ENCODE results near the gene FERMT1. TPM values are rescaled to one million over a fixed set of nuclear protein-coding genes. Genes with fewer than 3 reads are reported as not detected.
A peak's percentile ranks its signal among the peaks of the same experiment; 100 is the strongest.

FERMT1 gene
- total and polyA plus RNA-seq, 2 of the 13 experiments (the other 11 are each of a cell fraction or from before 2014, with no cell fraction given), result 15.8 to 29.5 TPM

GRCh38 chr20:6053776-6054688 lies 68.8 kb downstream of the FERMT1 start, which contains the start of gene LRRN4 (continued):
- TF ChIP-seq ZNF44 (CRISPR knock-in tag; IDR thresholded peaks at IDR 0.05) (0 out of 2 replicates have a peak, but pooled peaks have one; percentile 68), ZNF605 (CRISPR knock-in tag; IDR thresholded peaks at IDR 0.05) (no peak), ZEB1 (IDR thresholded peaks at IDR 0.05; ENCODE audit: insufficient replicate concordance, low read depth) (peak; percentile 18), ELF4 (CRISPR knock-in tag; IDR thresholded peaks at IDR 0.05; ENCODE audit: borderline replicate concordance) (no peak), MAF1 (CRISPR knock-in tag; IDR thresholded peaks at IDR 0.05; ENCODE audit: borderline replicate concordance) (no peak), ZNF225 (CRISPR knock-in tag; IDR thresholded peaks at IDR 0.05) (no peak), DR1 (CRISPR knock-in tag; IDR thresholded peaks at IDR 0.05) (no peak), ZNF430 (CRISPR knock-in tag; IDR thresholded peaks at IDR 0.05) (no peak), ZNF343 (CRISPR knock-in tag; IDR thresholded peaks at IDR 0.05) (no peak), TRIM22 (IDR thresholded peaks at IDR 0.05) (no peak), CEBPB (IDR thresholded peaks at IDR 0.05; ENCODE audit: borderline replicate concordance, low read depth, low read length) (no peak), SYNCRIP (IDR thresholded peaks at IDR 0.05; ENCODE audit: insufficient read depth, low read depth, low read length) (no peak), MIER2 (CRISPR knock-in tag; IDR thresholded peaks at IDR 0.05) (no peak; the same call in 1 of the 2 replicates), ZNF816 (CRISPR knock-in tag; IDR thresholded peaks at IDR 0.05; ENCODE audit: borderline replicate concordance) (no peak), ZNF562 (CRISPR knock-in tag; IDR thresholded peaks at IDR 0.05; ENCODE audit: borderline replicate concordance) (no peak), HHEX (CRISPR knock-in tag; IDR thresholded peaks at IDR 0.05) (no peak), FUBP1 (CRISPR knock-in tag; IDR thresholded peaks at IDR 0.05; ENCODE audit: borderline replicate concordance) (no peak), ZNF550 (CRISPR knock-in tag; IDR thresholded peaks at IDR 0.05; ENCODE audit: borderline replicate concordance) (no peak)
- TF ChIP-seq, protein P1, sequence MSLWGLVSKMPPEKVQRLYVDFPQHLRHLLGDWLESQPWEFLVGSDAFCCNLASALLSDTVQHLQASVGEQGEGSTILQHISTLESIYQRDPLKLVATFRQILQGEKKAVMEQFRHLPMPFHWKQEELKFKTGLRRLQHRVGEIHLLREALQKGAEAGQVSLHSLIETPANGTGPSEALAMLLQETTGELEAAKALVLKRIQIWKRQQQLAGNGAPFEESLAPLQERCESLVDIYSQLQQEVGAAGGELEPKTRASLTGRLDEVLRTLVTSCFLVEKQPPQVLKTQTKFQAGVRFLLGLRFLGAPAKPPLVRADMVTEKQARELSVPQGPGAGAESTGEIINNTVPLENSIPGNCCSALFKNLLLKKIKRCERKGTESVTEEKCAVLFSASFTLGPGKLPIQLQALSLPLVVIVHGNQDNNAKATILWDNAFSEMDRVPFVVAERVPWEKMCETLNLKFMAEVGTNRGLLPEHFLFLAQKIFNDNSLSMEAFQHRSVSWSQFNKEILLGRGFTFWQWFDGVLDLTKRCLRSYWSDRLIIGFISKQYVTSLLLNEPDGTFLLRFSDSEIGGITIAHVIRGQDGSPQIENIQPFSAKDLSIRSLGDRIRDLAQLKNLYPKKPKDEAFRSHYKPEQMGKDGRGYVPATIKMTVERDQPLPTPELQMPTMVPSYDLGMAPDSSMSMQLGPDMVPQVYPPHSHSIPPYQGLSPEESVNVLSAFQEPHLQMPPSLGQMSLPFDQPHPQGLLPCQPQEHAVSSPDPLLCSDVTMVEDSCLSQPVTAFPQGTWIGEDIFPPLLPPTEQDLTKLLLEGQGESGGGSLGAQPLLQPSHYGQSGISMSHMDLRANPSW (CRISPR knock-in tag; IDR thresholded peaks at IDR 0.05; ENCODE audit: borderline replicate concordance), result no peak
- TF ChIP-seq, protein P2, sequence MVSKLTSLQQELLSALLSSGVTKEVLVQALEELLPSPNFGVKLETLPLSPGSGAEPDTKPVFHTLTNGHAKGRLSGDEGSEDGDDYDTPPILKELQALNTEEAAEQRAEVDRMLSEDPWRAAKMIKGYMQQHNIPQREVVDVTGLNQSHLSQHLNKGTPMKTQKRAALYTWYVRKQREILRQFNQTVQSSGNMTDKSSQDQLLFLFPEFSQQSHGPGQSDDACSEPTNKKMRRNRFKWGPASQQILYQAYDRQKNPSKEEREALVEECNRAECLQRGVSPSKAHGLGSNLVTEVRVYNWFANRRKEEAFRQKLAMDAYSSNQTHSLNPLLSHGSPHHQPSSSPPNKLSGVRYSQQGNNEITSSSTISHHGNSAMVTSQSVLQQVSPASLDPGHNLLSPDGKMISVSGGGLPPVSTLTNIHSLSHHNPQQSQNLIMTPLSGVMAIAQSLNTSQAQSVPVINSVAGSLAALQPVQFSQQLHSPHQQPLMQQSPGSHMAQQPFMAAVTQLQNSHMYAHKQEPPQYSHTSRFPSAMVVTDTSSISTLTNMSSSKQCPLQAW (CRISPR knock-in tag; IDR thresholded peaks at IDR 0.05), result no peak
